T-helper 9 cell (primary cell): ENCODE results near the gene SH3BP5.

Experiments
- DNase-seq: peaks from one replicate; pipeline ENCODE4 v3.0.0-alpha.2; 2020

The SH3BP5 gene

DNA sequence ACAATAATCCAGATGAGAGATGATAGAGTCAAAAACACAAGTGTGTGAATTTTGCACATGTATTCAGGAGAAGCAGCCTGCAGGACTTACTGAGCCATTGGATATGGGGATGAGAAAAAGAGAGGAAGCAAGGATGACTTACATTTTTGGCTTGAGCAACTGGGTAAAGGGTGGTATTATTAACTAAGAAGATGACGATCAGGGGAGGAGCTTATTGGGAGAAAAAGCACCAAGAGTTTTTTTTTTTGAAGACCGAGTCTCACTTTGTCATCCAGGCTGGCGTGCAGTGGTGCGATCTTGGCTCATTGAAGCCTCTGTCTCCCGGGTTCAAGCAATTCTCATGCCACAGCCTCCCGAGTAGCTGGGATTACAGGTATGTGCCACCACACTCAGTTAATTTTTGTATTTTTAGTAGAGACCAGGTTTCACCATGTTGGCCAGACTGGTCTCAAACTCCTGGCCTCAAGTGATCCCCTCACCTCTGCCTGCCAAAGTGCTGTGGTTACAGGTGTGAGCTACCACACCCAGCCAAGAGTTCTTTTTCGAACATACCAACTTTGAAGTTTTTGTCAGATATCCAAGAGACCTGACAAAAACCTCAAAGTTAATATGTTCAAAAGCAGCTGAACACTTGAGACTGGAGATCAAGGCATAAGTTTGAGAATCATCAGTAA is 14.8 kb upstream of the SH3BP5 start:
- DNase-seq, result peak; percentile 7

- DNase-seq, result no peak
Measured at GRCh38 chr3:15346516-15346915, 14.1 kb upstream of the SH3BP5 start.

- DNase-seq, result no peak
Measured at GRCh38 chr3:15345608-15346137, 13.3 kb upstream of the SH3BP5 start.

GRCh38 chr3:15345066-15345607 is 12.8 kb upstream of the SH3BP5 start:
- DNase-seq, result no peak

DNA sequence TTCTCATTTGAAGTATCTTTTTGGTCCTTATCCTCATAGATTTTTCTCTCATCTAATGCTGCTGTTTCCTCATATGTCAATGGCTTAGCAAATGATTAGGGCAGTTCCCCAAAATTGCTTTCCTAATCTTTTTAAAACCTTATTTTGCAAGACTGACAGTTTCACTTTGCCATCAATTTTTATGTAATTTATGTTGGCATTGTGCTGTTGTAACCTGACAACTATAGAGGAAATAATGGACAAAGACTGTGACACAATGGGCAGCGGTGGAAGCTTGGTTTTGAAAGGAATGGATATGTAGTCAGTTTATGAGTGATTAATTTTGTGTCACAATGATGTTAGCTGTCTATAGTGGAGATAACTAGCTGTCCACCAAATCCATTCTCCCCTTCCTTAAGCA is 10.6 kb upstream of the SH3BP5 start:
- no peak for DNase-seq

GRCh38 chr3:15342246-15342645 is 9.9 kb upstream of the SH3BP5 start:
- no peak for DNase-seq

- DNase-seq, result no peak
Measured at GRCh38 chr3:15341030-15341726, 8.8 kb upstream of the SH3BP5 start.

- DNase-seq, result no peak
Measured at GRCh38 chr3:15339786-15340215, 7.4 kb upstream of the SH3BP5 start.

GRCh38 chr3:15339001-15339400 is 6.6 kb upstream of the SH3BP5 start:
- DNase-seq, result no peak

DNA sequence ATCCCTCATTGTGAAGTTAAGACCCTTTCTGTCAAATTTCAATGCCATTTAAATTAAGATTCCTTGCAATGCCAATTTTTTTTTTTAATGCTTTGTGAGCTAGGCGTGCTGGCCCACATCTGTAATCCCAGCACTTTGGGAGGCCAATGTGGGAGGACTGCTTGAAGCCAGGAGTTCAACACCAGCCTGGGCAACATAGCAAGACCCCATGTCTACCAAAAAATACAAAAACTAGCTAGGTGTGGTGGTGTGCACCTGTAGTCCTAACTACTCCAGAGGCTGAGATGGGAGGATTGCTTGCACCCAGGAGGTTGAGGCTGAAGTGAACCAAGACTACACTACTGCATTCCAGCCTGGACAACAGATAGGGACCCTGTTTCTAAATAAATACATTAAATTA is 5.6 kb upstream of the SH3BP5 start:
- no peak for DNase-seq

DNA sequence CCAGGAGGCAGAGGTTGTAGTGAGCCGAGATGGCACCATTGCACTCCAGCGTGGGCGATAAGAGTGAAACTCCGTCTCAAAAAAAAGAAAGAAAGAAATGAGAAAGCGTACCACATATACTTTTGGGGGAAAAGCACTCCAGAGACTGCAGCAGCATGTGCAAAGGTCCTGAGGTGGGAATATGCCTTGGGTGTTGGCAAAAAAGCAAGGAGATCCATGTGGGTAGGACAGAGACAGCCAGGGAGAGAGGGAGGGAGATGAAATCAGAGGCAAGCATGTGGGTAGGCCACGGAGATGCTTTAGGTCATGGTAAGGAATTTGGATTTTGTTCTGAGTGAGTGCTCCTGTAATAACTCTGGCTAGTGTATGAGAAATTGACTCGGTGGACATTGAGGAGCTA is 3.7 kb upstream of the SH3BP5 start:
- DNase-seq, result no peak

DNA sequence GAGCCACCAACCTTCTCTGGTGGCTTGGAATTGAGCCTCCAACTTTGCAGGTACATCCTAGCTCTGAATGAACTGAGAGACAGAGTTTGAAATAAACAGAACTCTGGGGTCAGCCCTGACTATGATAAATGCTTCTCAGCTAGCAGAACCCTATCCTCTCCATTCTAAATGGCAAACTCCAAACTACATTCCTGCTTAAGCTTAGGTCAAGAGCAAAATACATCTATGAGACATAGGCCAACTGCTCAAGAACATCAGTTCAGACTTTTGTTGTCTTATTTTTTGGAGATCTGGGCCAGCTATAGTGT is 1.5 kb upstream of the SH3BP5 start:
- DNase-seq, result no peak

DNA sequence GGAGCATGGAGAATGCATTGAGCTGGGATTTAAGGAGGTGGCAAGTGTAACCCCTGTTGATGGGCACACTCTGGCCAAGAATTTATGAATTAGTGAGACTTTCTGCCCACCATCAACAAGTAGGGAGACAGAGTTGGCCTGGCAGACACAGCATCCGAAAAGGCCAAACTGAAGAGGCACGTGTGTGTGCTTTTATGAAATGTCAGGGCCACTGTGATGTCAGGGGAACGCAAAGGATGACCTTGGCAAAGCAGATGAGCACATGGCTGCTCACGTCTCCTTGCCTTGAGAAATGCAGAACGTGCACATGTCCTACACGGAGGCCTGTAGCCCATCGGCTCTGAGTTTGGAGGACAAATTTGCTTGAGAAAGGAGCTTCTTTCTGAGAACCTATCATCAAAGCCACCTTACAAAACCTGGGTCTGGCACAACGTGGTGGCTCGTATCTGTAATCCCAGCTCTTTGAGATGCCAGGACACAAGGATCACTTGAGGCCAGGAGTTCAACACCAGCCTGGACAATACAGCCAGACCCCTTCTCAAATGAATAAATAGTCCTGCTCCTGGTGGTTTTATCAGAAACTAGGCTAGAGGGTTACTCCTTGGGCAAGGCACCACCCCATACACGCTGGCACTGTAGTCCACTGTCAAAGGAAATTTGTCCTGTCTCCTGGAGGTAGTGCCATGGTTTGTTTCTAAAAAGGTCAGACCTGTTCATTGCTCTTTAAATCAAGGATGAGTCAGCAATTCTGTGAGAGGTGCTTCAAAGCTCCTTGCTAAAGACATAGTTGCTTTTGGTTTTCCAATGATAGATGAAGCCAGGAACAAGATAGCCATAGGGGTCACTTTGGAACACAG is 941 bp upstream of the SH3BP5 start:
- DNase-seq, result no peak

DNA sequence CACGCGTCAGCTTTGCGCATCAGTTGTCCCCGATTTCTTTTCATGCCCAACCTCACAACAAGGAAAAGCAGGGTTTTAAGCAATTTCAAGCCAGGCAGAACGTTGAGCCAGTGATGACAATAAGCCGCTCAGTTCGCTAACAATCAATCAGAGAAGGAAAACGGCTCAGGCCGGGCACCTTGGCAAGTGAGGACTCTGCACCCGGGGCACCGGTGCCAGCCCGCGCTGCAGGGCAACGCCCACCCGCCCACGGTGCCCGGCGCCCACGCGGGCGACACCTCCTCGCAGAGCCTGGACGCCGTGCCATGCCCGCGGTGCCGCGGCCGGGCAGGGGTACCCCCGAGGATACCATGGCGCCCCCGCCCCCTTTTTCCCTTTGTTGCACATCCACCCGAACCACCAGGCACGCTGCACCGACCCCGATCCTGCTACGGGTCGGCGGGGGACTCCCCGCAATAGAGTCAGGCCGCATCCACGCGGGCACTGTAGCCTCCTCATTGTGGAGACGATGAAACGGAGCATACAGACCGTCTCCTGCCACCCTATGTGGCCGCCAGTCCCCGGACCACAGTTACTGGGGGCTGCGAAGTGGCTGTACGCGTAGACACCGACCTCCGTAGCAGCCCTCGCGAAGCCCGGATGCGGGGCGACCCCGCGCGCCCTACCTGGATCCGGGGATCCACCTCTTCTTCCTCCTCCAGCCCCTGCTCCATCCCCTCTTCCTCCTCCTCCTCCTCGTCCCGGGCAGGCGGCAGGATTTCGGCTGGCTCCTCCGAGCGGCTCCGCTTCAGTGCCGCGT is 581 bp downstream of the SH3BP5 start:
- peak; percentile 38 for DNase-seq

DNA sequence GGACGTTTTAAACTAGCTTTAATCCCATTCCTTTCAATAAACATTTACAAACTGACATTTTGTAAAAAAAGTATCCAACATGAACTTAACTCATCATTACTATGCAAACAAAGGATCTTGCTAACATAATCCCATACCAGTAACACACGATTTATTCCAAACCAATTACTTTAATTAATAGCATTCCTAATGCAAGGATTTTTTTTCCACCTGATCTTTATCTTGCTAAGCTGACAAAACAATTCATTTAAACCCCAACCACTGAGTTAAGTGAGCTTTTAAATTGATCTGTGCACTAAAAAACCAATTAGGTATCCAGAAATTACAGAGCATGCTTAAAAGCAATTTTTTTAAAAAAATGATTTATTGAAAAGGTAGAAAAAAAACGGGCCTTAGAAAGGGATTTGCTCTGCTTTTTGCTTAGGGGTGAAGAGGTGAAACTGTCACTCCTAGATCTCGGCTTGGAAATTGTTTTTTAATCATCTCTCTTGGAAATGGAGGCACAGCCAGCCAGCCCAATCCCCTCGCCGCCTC is 1.2 kb downstream of the SH3BP5 start:
- DNase-seq, result no peak

DNA sequence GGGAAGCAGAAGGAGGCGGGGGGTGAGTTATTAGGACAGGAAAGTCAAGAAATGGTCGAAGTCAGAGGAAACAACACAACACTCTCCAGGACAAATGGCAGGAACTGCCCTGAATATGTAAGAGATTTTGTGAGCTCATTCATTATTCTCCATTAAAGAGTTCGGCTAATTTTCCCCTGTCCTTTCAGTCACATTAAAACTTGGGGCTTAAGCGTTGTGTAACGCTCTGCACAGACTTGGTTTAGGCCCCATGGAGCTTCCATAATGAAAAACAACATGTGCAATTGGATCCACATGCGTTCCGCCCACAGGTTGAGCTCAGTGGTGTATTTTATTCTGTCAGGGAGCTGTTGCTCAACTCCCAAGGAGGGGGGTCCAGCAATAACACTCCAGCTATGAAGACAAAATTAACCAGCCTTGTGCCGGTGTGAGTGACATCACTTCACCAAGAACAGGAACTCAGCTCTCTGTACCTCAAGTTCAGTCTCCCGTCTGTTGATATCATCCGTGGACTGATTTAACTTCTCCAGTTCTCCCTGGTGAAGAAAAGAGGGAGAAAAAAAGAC is 2.3 kb downstream of the SH3BP5 start:
- DNase-seq, result no peak

- no peak for DNase-seq
Measured at GRCh38 chr3:15329046-15330005, 3.1 kb downstream of the SH3BP5 start.

DNA sequence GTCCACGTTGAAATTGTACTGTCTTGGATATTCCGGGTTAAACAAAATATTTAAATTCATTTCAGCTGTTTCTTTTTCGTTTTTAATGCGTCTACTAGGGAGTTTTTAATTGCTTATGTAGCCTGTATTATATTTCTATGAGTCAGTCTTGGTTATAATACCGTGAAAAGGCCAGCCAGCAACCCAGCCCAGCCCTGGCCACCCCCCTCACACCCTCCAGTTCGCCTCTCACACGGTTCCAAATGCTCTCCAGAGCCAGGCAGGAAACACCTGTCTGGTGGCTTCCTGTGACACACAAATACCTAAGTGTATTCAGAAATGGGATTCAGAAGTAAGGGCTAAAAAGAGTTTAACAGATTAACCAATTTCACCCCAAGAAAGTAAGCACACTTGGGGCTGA is 4.4 kb downstream of the SH3BP5 start:
- no peak for DNase-seq

DNA sequence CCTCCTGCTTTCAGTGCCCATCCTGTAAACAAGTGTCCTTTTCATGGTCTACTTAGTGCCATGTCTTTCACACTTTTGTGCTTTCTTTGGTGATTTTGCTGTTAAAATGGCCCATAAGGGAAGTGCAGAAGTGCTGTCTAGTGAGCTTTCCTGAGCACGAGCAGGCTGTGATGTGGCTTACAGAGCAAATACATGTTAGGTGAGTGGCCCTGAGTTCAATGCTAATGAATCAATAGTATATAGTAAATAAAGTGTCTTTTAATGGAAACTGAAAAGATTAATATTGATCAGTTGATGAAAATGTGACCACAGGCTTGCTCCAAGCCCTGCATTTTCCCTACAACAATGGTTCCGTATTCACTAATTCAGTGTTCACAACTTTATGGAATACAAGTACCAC is 5.7 kb downstream of the SH3BP5 start:
- no peak for DNase-seq

- no peak for DNase-seq
Measured at GRCh38 chr3:15326037-15326436, 6.3 kb downstream of the SH3BP5 start.

DNA sequence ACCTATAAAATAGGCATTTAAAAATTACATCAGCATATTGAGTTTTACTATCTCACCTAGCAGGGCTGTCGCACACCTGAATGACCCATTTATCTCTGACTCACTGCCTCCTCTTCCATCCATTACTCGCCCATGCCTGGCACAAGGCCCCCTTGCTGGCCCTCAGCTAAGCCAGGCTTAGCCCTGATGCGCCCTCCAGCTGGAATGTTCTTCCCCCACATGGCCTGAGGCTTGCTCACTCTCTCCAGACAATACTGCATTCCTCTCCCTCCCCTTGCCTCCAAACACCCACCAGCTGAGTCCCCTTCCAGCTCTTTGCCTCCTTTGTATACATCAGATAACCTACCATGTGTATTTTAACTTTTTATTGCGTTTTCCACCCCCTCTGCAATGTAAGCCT is 7.2 kb downstream of the SH3BP5 start:
- DNase-seq, result no peak
